Keratinocyte (primary cell): ENCODE measurements around the gene HCRT. TPM values are rescaled to one million over a fixed set of nuclear protein-coding genes. Genes with fewer than 3 reads are reported as not detected.

Experiments used
- DNase-seq: peaks from one replicate; pipeline ENCODE4 v3.0.0-alpha.2; 2011; ENCODE audit warnings: low read depth, missing footprints, low spot score
- FAIRE-seq: peaks from 2 replicates; lab custom pipeline; 2011; peaks lifted over from hg19 to GRCh38; lab: Jason Lieb, UNC
- H2AFZ ChIP-seq: 2 replicates; pipeline ENCODE4 v1.6.0; 2012; ENCODE audit warnings: low read length, control low read depth, inconsistent platforms; ENCODE audit not compliant: control insufficient read depth
- H3K27ac ChIP-seq: 2 replicates; pipeline ENCODE4 v1.5.1; 2011; ENCODE audit warnings: low read length; ENCODE audit not compliant: control insufficient read depth, insufficient read depth
- H3K27me3 ChIP-seq: 3 replicates; pipeline ENCODE4 v1.6.0; 2011; ENCODE audit warnings: low read length; ENCODE audit not compliant: control insufficient read depth, insufficient read depth; ENCODE audit errors: extremely low read depth
- H3K36me3 ChIP-seq, 2 experiments: 2 replicates in 1 of 2; 3 replicates in 1 of 2; pipeline ENCODE4 v1.5.1; 2011; ENCODE audit warnings: low read length in 2 of 2, mild to moderate bottlenecking in 1 of 2; ENCODE audit not compliant: control insufficient read depth in 2 of 2, insufficient read depth in 2 of 2; ENCODE audit errors: extremely low read depth in 1 of 2
- H3K4me1 ChIP-seq: 3 replicates; pipeline ENCODE4 v1.5.1; 2011; ENCODE audit warnings: low read length; ENCODE audit not compliant: control insufficient read depth, insufficient read depth; ENCODE audit errors: extremely low read depth
- H3K4me2 ChIP-seq: 3 replicates; pipeline ENCODE4 v1.6.0; 2011; ENCODE audit warnings: low read depth, low read length; ENCODE audit not compliant: control insufficient read depth, insufficient read depth; ENCODE audit errors: extremely low read depth
- H3K4me3 ChIP-seq, 3 experiments: fragments of 200-600 bp in 1 of 3; sonication (generic) in 1 of 3; 2 replicates in 2 of 3; 3 replicates in 1 of 3; pipeline ENCODE4 v1.5.1; 2011 to 2016; ENCODE audit warnings: low read length in 3 of 3, mild to moderate bottlenecking in 3 of 3, control low read depth in 2 of 3, inconsistent platforms in 1 of 3, low read depth in 1 of 3, mixed read lengths in 1 of 3, mixed run types in 1 of 3, moderate library complexity in 1 of 3; ENCODE audit not compliant: control insufficient read depth in 2 of 3, insufficient read depth in 2 of 3; ENCODE audit errors: extremely low read depth in 1 of 3
- H3K79me2 ChIP-seq: 2 replicates; pipeline ENCODE4 v1.6.0; 2012; ENCODE audit warnings: low read length; ENCODE audit not compliant: control insufficient read depth, insufficient read depth
- H3K9ac ChIP-seq: 3 replicates; pipeline ENCODE4 v1.6.0; 2011; ENCODE audit warnings: low read length; ENCODE audit not compliant: control insufficient read depth, insufficient read depth; ENCODE audit errors: extremely low read depth
- H3K9me1 ChIP-seq: 3 replicates; pipeline ENCODE4 v1.6.0; 2011; ENCODE audit warnings: low read length; ENCODE audit not compliant: control insufficient read depth, insufficient read depth; ENCODE audit errors: extremely low read depth
- H3K9me3 ChIP-seq: 2 replicates; pipeline ENCODE4 v1.5.1; 2012; ENCODE audit warnings: low read depth, low read length; ENCODE audit not compliant: control insufficient read depth
- H4K20me1 ChIP-seq: 3 replicates; pipeline ENCODE4 v1.6.0; 2011; ENCODE audit warnings: low read length; ENCODE audit not compliant: control insufficient read depth, insufficient read depth; ENCODE audit errors: extremely low read depth
- EZH2 ChIP-seq: IDR thresholded peaks from one replicate; pipeline ENCODE4 v1.6.1; 2012; ENCODE audit warnings: inconsistent platforms, mild to moderate bottlenecking, low read length, moderate library complexity
- dilution Hi-C: fragments of 300-500 bp; cut with MboI; formaldehyde crosslinking; loops from one replicate; pipeline ENCODE4 v1.7.0; 2020; ENCODE audit warnings: low sequenced_read_pairs; ENCODE audit not compliant: extremely low pct_ligation_motif_present
- polyA plus RNA-seq, 5 experiments: library from polyadenylated mRNA; depleted of rRNA in 3 of 5; stranded (reverse) in 3 of 5; stranded (forward) in 1 of 5; unstranded in 1 of 5; fragments of >200 nt; gene quantifications; 1 replicate in 1 of 5; 2 replicates in 3 of 5; 3 replicates in 1 of 5; pipeline versions ENCODE4 v1.2.1 to v1.2.3, GENCODE V29; 2011 to 2012; ENCODE audit warnings: missing spikeins in 2 of 5, low read depth in 1 of 5, low replicate concordance in 1 of 5
- TF ChIP-seq, protein P1 (sequence below), 3 experiments: IDR thresholded peaks in 1 of 3; conservative IDR thresholded peaks in 1 of 3; optimal IDR thresholded peaks in 1 of 3; 2 replicates in 2 of 3; 3 replicates in 1 of 3; pipeline versions ENCODE3 to v1.5.1; 2011; ENCODE audit warnings: low read length in 3 of 3, mild to moderate bottlenecking in 3 of 3, moderate library complexity in 2 of 3, control low read depth in 1 of 3, inconsistent platforms in 1 of 3; ENCODE audit not compliant: insufficient read depth in 2 of 3; ENCODE audit errors: extremely low read depth in 1 of 3

Gene HCRT
- polyA plus RNA-seq, 1 donor (not counting 4 experiments of a cell fraction or from before 2014, with no cell fraction given) = not detected

DNA sequence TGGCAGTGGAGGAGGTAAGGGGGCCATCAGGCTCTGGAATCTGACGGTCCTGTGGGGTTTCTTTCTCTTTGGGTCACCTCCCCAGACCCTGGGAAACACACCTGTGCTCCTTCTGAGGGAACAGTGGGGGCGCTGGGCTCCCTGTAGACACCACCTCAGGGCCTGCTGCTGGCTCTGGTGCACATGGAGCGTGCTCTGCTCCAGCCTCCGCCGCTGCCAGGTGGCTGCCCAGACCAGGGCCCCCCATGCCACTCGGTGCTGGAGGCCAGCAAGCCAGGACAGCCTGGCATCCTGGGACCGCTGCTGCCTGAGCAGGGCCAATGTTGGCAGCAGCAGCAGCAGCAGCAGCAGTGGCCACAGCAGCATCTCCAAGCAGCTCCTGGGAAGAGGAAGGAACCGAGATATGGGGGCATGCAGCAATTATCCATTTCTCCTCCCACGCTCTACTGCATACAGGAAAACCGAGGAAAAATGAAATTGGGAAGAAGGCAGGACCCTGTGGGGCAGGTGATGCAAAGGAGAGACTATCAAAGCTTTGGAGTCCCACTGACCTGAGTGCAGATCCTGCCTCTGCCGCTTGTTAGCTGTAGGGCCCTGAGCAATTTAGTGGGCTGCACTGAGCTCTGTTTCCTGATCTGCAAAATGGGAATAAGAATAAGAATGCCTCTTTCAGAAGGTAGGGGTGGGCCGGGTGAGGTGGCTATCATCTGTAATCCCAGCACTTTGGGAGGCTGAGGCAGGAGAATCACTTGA, 8.1 kb upstream of the HCRT start:
- H3K4me2 ChIP-seq = peak overlapping the region; percentile 70

DNA sequence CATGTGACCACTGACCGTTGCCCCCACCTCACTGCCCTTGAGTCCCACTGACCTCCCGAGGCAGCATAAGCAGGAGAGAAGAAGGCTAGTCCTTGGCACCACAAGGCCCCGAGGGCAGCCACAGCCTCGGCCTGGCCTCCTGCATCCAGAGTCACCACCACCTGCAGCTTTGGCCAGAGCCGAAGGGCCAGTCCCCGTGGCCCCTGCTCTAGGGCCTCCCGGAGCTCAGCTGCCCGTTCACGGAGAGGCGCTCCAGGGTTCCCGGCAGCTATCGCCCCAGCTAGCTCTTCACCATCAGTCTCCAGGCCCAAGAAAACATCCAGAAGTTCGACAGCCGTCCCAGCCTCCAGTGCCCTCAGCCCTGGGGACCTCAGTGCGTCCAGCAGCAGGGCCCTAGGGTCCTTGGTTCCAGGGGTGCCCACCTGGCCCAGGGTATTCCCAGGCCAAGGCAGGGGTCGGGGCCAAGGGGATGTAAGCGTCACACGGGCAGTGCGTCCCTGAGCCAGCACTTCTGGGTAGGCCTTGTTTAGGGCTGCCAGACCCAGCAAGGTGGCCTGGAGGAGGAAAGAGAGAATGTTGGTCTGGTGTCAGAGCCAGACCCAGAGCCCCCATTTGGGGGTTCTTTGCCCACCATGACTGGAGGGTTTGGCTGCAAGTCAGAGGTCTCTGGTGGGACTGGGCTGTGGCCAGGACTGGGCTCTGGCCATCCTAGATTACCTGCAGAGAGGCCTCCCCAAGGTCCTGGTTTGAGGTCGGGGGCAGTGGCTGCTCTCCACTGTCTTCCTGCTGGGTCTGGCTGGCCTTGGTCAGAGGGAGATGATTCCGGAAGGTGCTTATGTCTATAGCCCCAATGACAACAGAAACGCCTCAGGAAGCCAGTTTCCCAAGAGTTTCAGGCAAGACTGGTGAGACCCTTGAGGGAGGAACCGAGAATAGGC, 7.2 kb upstream of the HCRT start:
- no peaks in the 10 kb centered on the region for H3K9me3 ChIP-seq
- H3K79me2 ChIP-seq = no peaks in the 10 kb centered on the region
- no peak overlapping the region for H3K27ac ChIP-seq
- no peak for DNase-seq
- no peaks in the 10 kb centered on the region for H3K4me1 ChIP-seq
- H3K9ac ChIP-seq = no peak overlapping the region
- no peak overlapping the region for H3K4me3 ChIP-seq
- TF ChIP-seq, protein P1, sequence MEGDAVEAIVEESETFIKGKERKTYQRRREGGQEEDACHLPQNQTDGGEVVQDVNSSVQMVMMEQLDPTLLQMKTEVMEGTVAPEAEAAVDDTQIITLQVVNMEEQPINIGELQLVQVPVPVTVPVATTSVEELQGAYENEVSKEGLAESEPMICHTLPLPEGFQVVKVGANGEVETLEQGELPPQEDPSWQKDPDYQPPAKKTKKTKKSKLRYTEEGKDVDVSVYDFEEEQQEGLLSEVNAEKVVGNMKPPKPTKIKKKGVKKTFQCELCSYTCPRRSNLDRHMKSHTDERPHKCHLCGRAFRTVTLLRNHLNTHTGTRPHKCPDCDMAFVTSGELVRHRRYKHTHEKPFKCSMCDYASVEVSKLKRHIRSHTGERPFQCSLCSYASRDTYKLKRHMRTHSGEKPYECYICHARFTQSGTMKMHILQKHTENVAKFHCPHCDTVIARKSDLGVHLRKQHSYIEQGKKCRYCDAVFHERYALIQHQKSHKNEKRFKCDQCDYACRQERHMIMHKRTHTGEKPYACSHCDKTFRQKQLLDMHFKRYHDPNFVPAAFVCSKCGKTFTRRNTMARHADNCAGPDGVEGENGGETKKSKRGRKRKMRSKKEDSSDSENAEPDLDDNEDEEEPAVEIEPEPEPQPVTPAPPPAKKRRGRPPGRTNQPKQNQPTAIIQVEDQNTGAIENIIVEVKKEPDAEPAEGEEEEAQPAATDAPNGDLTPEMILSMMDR (optimal IDR thresholded peaks at IDR 0.05 in 1 of 3, IDR thresholded peaks at IDR 0.05 in 1 of 3, conservative IDR thresholded peaks at IDR 0.05 in 1 of 3; ENCODE audit: extremely low read depth in 1 of 3, insufficient read depth in 2 of 3, low read length in 3 of 3) = no peak
- no peak for TF ChIP-seq EZH2
- H4K20me1 ChIP-seq = no peaks in the 10 kb centered on the region
- dilution Hi-C loops = no loop called here
- no peaks in the 10 kb centered on the region for H3K27me3 ChIP-seq
- no peaks in the 10 kb centered on the region for H3K36me3 ChIP-seq
- FAIRE-seq = no peak
- no peak overlapping the region for H3K4me2 ChIP-seq
- no peak overlapping the region for H2AFZ ChIP-seq
- no peaks in the 10 kb centered on the region for H3K9me1 ChIP-seq

More for the DNA sequence above, 8.1 kb upstream of the HCRT start:
- TF ChIP-seq EZH2 = no peak
- TF ChIP-seq, protein P1 (optimal IDR thresholded peaks at IDR 0.05 in 1 of 3, IDR thresholded peaks at IDR 0.05 in 1 of 3, conservative IDR thresholded peaks at IDR 0.05 in 1 of 3; ENCODE audit: extremely low read depth in 1 of 3, insufficient read depth in 2 of 3, low read length in 3 of 3) = no peak
- Histone ChIP-seq H2AFZ (no peak overlapping the region), H3K9ac (no peak overlapping the region), H4K20me1 (no peaks in the 10 kb centered on the region), H3K36me3 (no peaks in the 10 kb centered on the region), H3K79me2 (no peaks in the 10 kb centered on the region), H3K27ac (no peak overlapping the region), H3K9me1 (no peaks in the 10 kb centered on the region), H3K4me1 (no peaks in the 10 kb centered on the region), H3K9me3 (no peaks in the 10 kb centered on the region), H3K4me3 (peak overlapping the region; percentile 43 to 77 (median 50)), H3K27me3 (no peaks in the 10 kb centered on the region)
- no peak for FAIRE-seq
- no peak for DNase-seq
- dilution Hi-C loops = no loop called here
